GM12891 (cell line): ENCODE measurements around the gene ACVR1.

Experiments used
- PAX5 ChIP-seq: IDR thresholded peaks from 2 replicates; pipeline ENCODE4 v1.6.1; 2011; ENCODE audit warnings: low read length, moderate library complexity, mild to moderate bottlenecking; ENCODE audit not compliant: insufficient read depth, severe bottlenecking
- POLR2A ChIP-seq: IDR thresholded peaks from 2 replicates; pipeline ENCODE4 v1.6.1; 2011; ENCODE audit warnings: low read depth, low read length, control low read depth
- POLR2AphosphoS5 ChIP-seq: IDR thresholded peaks from 2 replicates; pipeline ENCODE4 v1.6.1; 2011; ENCODE audit warnings: low read depth, low read length, control low read depth
- SPI1 ChIP-seq: IDR thresholded peaks from 2 replicates; pipeline ENCODE4 v1.6.1; 2011; ENCODE audit warnings: low read depth, low read length, control low read depth
- TAF1 ChIP-seq: IDR thresholded peaks from 2 replicates; pipeline ENCODE4 v1.6.1; 2011; ENCODE audit warnings: low read depth, low read length, control low read depth

DNA sequence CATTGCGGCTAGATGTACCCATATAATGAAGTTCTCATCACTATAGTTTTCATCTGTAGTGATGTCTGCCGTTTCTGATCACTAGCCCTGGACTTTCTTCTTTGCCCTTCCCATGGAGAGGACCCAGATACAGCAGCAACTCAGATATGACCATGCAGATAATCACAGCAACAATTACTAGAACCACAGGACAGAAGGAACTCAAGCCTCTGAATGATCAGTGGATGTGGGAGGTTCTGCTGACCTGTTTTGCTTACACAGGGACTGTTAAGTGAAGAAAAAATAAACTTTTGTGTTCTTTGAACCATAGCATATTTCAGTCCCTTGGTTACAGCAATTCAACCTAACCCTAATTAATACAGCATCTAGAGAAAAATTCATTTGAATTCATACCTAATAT, 62.7 kb downstream of the ACVR1 start:
- TF ChIP-seq POLR2AphosphoS5 = no peak
- TF ChIP-seq POLR2A = no peak
- no peak for TF ChIP-seq PAX5
- TF ChIP-seq SPI1 = no peak
- no peak for TF ChIP-seq TAF1
